Body of pancreas (tissue), 4 donors: ENCODE data around the gene TNRC6B.

ENCODE experiments used
- CTCF ChIP-seq, 7 experiments: fragments of 450-650 bp in 4 of 7; fragments of 200-600 bp in 3 of 7; sonication (generic) in 3 of 7; IDR thresholded peaks; one replicate each; pipeline ENCODE4 v1.5.1; 2016 to 2019; ENCODE audit warnings: antibody characterized with exemption in 7 of 7
- POLR2A ChIP-seq, 3 donors: fragments of 450-650 bp; IDR thresholded peaks; one replicate each; pipeline ENCODE4 v1.6.1; 2016; ENCODE audit warnings: antibody characterized with exemption in 3 of 3, mild to moderate bottlenecking in 2 of 3

GRCh38 chr22:40212121-40212520 lies 34.4 kb downstream of the TNRC6B start:
- no peak for TF ChIP-seq CTCF (IDR thresholded peaks at IDR 0.05)
- no peak for TF ChIP-seq POLR2A (IDR thresholded peaks at IDR 0.05)
